HFF-Myc (cell line): ENCODE data around the gene CLEC3B.

Source experiments
- DNase-seq: peaks from one replicate; pipeline ENCODE4 v3.0.0-alpha.2; 2011; ENCODE audit warnings: low read depth; ENCODE audit errors: extremely low read depth
- H3K4me3 ChIP-seq: replicated peaks from 2 replicates; pipeline ENCODE4 v1.5.1; 2011; ENCODE audit warnings: low read depth, mild to moderate bottlenecking, control low read depth, low read length
- CTCF ChIP-seq: IDR thresholded peaks from 2 replicates; pipeline ENCODE4 v1.5.1; 2012; ENCODE audit warnings: mild to moderate bottlenecking, low read depth, low read length, control low read depth; ENCODE audit errors: missing control alignments

Gene CLEC3B

GRCh38 chr3:45002139-45002660, 23.9 kb upstream of the CLEC3B start:
- no peak overlapping the region for H3K4me3 ChIP-seq
- DNase-seq = no peak
- TF ChIP-seq CTCF = no peak

DNA sequence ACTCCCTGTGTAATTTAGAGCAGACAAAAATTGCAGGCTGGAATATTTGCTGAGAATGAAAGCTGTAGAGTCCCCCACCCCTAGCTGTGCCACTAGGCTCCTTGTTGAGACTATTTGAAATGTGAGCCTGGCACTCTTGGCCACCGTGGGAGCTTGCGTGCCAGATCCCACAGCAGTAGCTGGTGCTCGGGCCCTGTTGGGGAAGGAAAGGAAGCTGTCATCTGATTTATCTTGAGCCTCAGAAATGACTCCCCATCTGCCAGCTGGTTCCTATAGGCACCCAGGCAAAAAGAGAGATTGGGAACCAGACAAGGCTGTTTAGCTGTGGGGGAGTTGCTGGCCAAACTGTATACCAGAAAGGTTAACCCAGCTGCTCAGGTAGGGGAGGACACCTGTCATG, 23.4 kb upstream of the CLEC3B start:
- DNase-seq = no peak
- no peak overlapping the region for H3K4me3 ChIP-seq
- TF ChIP-seq CTCF = no peak

DNA sequence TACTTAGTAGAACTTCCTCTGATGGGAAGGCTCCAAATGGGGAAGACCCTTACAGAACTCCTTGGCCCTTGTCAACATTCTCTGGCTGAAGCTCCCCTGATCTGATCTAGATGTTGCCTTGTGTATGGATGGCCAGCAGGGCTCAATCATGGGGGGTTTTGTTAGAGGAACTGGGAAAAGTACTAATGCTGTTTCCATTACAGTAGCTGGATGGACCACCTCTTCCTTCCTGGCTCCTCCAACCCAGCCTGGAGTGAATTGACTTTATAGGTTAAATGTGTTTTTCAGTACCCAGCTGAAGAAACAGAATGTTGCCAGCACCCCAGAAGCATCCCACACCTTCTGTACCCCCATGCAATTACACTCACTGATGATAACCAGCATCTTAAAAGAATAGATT, 22.7 kb upstream of the CLEC3B start:
- no peak for DNase-seq
- no peak for TF ChIP-seq CTCF
- no peak overlapping the region for H3K4me3 ChIP-seq

DNA sequence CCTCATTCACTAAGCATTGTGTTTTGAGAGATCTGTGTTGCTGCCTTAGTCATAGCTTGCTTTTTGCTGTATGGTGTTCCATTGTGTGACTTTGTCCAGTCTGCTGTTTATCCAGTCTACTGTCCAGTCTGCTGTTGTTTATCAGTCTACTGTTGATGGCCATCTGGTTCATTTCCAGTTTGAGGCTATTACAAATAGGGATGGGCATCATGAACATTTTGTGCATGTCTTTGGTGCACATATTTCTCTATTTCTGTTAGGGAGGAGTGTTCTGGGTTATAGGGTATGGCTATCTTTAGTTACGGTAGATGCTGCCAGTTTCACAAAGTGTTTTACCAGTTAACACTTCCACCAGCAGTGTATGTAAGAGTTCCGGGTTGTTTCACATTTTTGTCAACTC, 22.2 kb upstream of the CLEC3B start:
- TF ChIP-seq CTCF = no peak
- no peak for DNase-seq

GRCh38 chr3:45007091-45007490, 19.0 kb upstream of the CLEC3B start:
- DNase-seq = no peak
- H3K4me3 ChIP-seq = no peak overlapping the region
- TF ChIP-seq CTCF = no peak

More for the DNA sequence above, 22.2 kb upstream of the CLEC3B start:
- no peak overlapping the region for H3K4me3 ChIP-seq

- no peak overlapping the region for H3K4me3 ChIP-seq
- DNase-seq = no peak
- no peak for TF ChIP-seq CTCF
Observed at GRCh38 chr3:45008117-45008516, 18.0 kb upstream of the CLEC3B start.

DNA sequence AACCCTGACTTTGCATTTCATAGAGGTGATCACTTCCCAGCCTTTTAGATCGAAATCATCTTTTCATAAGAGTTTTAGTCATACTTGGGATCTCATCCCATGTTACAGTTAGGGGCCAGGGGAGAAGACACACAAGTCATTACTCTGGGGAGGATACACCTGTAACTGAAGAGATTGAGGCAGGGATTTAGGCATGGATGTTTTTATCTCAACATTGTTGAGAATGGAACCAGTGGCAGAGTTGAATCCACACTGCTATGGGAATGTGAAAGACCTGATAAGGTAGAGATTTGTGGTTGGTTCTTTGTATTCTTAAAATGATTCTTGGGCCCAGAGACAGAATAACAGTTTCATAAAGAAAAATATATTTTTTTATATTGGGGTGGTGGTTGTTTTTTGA, 16.2 kb upstream of the CLEC3B start:
- H3K4me3 ChIP-seq = no peak overlapping the region
- no peak for DNase-seq
- no peak for TF ChIP-seq CTCF
